ENCODE measurements around the gene RAB6B. TPM values are rescaled to one million over a fixed set of nuclear protein-coding genes. Genes with fewer than 3 reads are reported as not detected.
"Not testable (repeated sequence)": the region's sequence is repeated elsewhere in the genome, so short reads cannot be mapped to it uniquely, and the experiment has no call there.

RAB6B gene
- total RNA-seq, 4 donors from 2014 or later = 6.2 to 11.9 (median 10.5) TPM

GRCh38 chr3:133792171-133792763 lies 103.4 kb downstream of the RAB6B start:
- Histone ChIP-seq H3K27ac (replicated peaks in 1 of 4) (no peak overlapping the region), H3K9me3 (no peaks in the 10 kb centered on the region), H3K36me3 (no peaks in the 10 kb centered on the region), H3K27me3 (peaks cover 0 to 4% (median 0%) of the 10 kb centered on the region in 4 donors), H3K4me1 (no peaks in the 10 kb centered on the region), H3K4me3 (no peak overlapping the region)
- TF ChIP-seq CTCF (IDR thresholded peaks at IDR 0.05) = no peak
- no peak for TF ChIP-seq POLR2AphosphoS5 (IDR thresholded peaks at IDR 0.05)
- TF ChIP-seq POLR2A (IDR thresholded peaks at IDR 0.05; ENCODE audit: low read depth) = no peak
- no peak for TF ChIP-seq EP300 (IDR thresholded peaks at IDR 0.05)
- DNase-seq (ENCODE audit: extremely low spot score) = no peak
- intact Hi-C loops (cut with DNase I) = no loop called here
- 59% methylated on average over 9 of the region's 9 CpGs for WGBS

- peaks cover 0 to 4% (median 2%) of the 10 kb centered on the region in 4 donors for H3K27me3 ChIP-seq
- WGBS = 82% methylated on average over 2 of the region's 2 CpGs
- H3K36me3 ChIP-seq = no peaks in the 10 kb centered on the region
- intact Hi-C loops (cut with DNase I) = no loop called here
- no peak for TF ChIP-seq POLR2AphosphoS5 (IDR thresholded peaks at IDR 0.05)
- no peak for TF ChIP-seq CTCF (IDR thresholded peaks at IDR 0.05)
- TF ChIP-seq POLR2A (IDR thresholded peaks at IDR 0.05; ENCODE audit: low read depth) = no peak
- no peak for TF ChIP-seq EP300 (IDR thresholded peaks at IDR 0.05)
- H3K27ac ChIP-seq (replicated peaks in 1 of 4) = no peak overlapping the region
- no peaks in the 10 kb centered on the region for H3K4me1 ChIP-seq
- no peak for DNase-seq (ENCODE audit: extremely low spot score)
- no peaks in the 10 kb centered on the region for H3K9me3 ChIP-seq
- H3K4me3 ChIP-seq = no peak overlapping the region
Measured at GRCh38 chr3:133788024-133788423, 107.7 kb downstream of the RAB6B start.

- H3K4me1 ChIP-seq = no peaks in the 10 kb centered on the region
- 45% methylated on average over 19 of the region's 32 CpGs for WGBS
- intact Hi-C loops (cut with DNase I) = no loop called here
Measured at GRCh38 chr3:133783762-133784161, 111.9 kb downstream of the RAB6B start.

GRCh38 chr3:133782454-133782853 lies 113.2 kb downstream of the RAB6B start:
- no peak for DNase-seq (ENCODE audit: extremely low spot score)
- H3K4me3 ChIP-seq = no peak overlapping the region
- intact Hi-C loops (cut with DNase I) = no loop called here
- no peaks in the 10 kb centered on the region for H3K9me3 ChIP-seq
- H3K4me1 ChIP-seq = no peaks in the 10 kb centered on the region
- WGBS = 92% methylated on average over 2 of the region's 2 CpGs
- H3K36me3 ChIP-seq = no peaks in the 10 kb centered on the region
- H3K27ac ChIP-seq (replicated peaks in 1 of 4) = no peak overlapping the region
- TF ChIP-seq POLR2A (IDR thresholded peaks at IDR 0.05; ENCODE audit: low read depth) (no peak), CTCF (IDR thresholded peaks at IDR 0.05) (no peak), EP300 (IDR thresholded peaks at IDR 0.05) (no peak), POLR2AphosphoS5 (IDR thresholded peaks at IDR 0.05) (no peak)
- peaks cover 0 to 4% (median 2%) of the 10 kb centered on the region in 4 donors for H3K27me3 ChIP-seq

More at GRCh38 chr3:133783762-133784161, 111.9 kb downstream of the RAB6B start:
- Histone ChIP-seq H3K36me3 (no peaks in the 10 kb centered on the region), H3K9me3 (no peaks in the 10 kb centered on the region), H3K4me3 (no peak overlapping the region), H3K27ac (replicated peaks in 1 of 4) (no peak overlapping the region), H3K27me3 (peaks cover 0 to 4% (median 2%) of the 10 kb centered on the region in 4 donors)
- DNase-seq (ENCODE audit: extremely low spot score) = no peak
- TF ChIP-seq CTCF (IDR thresholded peaks at IDR 0.05) (no peak), EP300 (IDR thresholded peaks at IDR 0.05) (no peak), POLR2A (IDR thresholded peaks at IDR 0.05; ENCODE audit: low read depth) (no peak), POLR2AphosphoS5 (IDR thresholded peaks at IDR 0.05) (no peak)

GRCh38 chr3:133781570-133781969 lies 114.1 kb downstream of the RAB6B start:
- intact Hi-C loops (cut with DNase I) = no loop called here
- H3K4me1 ChIP-seq = no peaks in the 10 kb centered on the region

GRCh38 chr3:133780756-133781155 lies 114.9 kb downstream of the RAB6B start:
- 91% methylated on average over 6 of the region's 6 CpGs for WGBS
- H3K27me3 ChIP-seq; H3K4me1 ChIP-seq; H3K27ac ChIP-seq (replicated peaks in 1 of 4); intact Hi-C loops (cut with DNase I); H3K36me3 ChIP-seq; H3K4me3 ChIP-seq; H3K9me3 ChIP-seq; DNase-seq (ENCODE audit: extremely low spot score): not testable (repeated sequence)

More at GRCh38 chr3:133781570-133781969, 114.1 kb downstream of the RAB6B start:
- Histone ChIP-seq H3K9me3 (no peaks in the 10 kb centered on the region), H3K4me3 (no peak overlapping the region), H3K27ac (replicated peaks in 1 of 4) (no peak overlapping the region), H3K36me3 (no peaks in the 10 kb centered on the region), H3K27me3 (peaks cover 0 to 4% (median 2%) of the 10 kb centered on the region in 4 donors)
- DNase-seq (ENCODE audit: extremely low spot score) = no peak
- TF ChIP-seq EP300 (IDR thresholded peaks at IDR 0.05) = no peak
